CD4-positive, alpha-beta T cell treated with Interleukin-17A for 1 hour (primary cell): ENCODE data around the gene PAH.

ENCODE experiments used
- DNase-seq: peaks from one replicate; pipeline ENCODE4 v3.0.0-alpha.2; 2020

PAH gene

GRCh38 chr12:102917026-102917787, at the start of gene PAH:
Gene PAH (minus strand): TSS chr12:102917244. CDS start chr12:102917130, 114 bp downstream.
- peak; percentile 14 for DNase-seq

- DNase-seq, result no peak
Measured at GRCh38 chr12:102966200-102966863, 49.3 kb upstream of the PAH start.

DNA sequence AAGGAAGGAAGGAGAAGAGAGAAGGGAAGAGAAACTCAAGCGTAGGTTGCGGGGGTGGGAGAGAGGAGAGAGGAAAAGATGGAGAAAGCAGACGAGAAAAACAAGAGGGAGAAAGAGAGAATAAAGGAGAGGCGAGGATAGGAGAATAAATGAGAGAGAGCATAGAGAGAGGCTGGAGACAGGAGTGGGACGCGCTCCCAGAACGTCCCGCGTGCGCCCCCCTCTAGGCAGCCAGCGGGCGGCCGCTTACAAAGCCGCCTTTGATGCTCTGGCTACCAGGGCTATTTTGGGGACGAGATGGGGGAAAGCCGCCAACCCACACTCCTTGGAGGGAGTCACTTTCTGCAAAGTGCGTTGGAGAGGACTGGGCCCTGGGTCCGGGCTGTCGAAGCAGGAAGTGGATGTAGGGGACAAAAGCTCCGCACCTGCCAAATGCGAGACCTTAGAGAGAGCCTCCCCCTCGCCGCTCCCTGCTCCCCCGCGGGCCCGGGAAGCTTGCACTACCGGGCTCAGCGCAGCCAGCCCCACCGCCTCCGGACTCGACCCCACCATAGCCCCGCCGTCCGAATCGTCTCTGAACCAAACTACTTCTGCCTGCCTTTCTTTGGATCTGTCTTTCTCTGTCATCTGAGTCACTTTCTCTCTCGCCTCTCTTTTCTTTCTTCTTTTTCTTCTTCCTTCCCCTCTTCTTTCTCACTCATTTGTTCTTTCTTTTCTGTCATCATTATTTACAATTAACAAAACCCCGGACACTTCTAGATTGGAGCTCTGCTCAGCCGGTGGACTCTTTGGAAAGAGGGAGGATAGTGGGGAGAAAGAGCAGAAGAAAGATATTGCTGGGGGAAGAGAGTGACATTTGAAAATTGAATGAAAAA, 48.5 kb upstream of the PAH start:
- no peak for DNase-seq

GRCh38 chr12:102964872-102965271, 47.8 kb upstream of the PAH start:
- no peak for DNase-seq

GRCh38 chr12:102963796-102964195, 46.8 kb upstream of the PAH start:
- DNase-seq, result no peak

DNA sequence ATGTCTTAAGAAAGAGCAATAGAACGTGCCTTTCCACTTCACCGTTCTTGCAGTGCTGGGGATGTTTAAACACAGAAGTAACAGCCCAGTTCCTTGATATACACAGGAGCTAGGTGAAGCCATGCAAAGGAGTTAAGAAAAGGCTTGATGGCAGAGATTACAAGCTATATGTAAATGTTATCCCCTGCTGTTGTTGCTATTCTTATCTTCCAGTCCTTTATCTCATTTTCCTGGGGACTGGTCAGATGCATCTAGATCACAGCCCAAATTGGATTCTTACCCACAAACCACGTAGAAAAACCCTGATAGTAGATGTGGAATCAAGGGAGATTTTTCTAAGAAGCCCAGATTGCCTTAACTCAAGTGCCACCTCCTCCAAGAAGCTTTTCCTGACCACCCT, 45.9 kb upstream of the PAH start:
- no peak for DNase-seq

GRCh38 chr12:102962532-102962931, 45.5 kb upstream of the PAH start:
- no peak for DNase-seq

- DNase-seq, result no peak
Measured at GRCh38 chr12:102961466-102961855, 44.4 kb upstream of the PAH start.

- DNase-seq, result no peak
Measured at GRCh38 chr12:102960766-102961465, 43.9 kb upstream of the PAH start.

- DNase-seq, result no peak
Measured at GRCh38 chr12:102959391-102959790, 42.3 kb upstream of the PAH start.

DNA sequence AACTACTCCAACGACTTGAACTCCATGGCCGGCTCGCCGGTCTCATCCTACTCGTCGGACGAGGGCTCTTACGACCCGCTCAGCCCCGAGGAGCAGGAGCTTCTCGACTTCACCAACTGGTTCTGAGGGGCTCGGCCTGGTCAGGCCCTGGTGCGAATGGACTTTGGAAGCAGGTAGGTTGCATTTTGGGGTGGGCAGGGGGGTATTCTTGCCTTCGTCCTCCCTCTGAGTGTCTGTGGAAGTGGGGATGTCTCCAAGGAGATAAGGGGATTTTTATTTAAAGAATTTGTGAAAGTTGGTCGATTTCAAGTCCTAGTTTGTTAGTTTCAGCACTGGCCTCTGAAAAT, 41.8 kb upstream of the PAH start:
- DNase-seq, result no peak

GRCh38 chr12:102958073-102958829, 41.2 kb upstream of the PAH start:
- DNase-seq, result no peak

- DNase-seq, result no peak
Measured at GRCh38 chr12:102957339-102958050, 40.5 kb upstream of the PAH start, which contains the start of gene ASCL1. Gene ASCL1 (plus strand): TSS chr12:102957674. CDS start chr12:102958245, 571 bp downstream.

- DNase-seq, result no peak
Measured at GRCh38 chr12:102956738-102957327, 39.8 kb upstream of the PAH start.

GRCh38 chr12:102955926-102956737, 39.1 kb upstream of the PAH start:
- no peak for DNase-seq

DNA sequence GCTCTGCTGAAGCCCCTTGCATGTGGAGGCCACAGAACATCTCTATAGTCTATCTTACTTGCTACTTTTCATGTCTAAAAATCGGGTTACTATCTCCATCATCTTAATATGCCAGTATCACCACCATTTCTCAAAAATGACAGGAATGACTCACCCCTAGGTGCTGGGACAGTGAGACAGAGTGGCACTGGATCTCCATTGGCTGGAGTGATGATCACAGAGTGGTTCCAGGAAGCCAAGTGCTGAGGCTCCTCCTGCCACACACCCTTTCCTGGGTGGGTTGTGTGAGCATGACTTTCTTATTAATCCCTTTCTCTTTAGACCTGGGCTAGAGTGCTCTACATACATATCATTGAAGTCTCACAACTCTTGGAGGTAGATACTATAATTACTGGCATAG, 37.1 kb upstream of the PAH start:
- no peak for DNase-seq

- DNase-seq, result no peak
Measured at GRCh38 chr12:102953221-102953620, 36.2 kb upstream of the PAH start.

GRCh38 chr12:102951841-102952240, 34.8 kb upstream of the PAH start:
- no peak for DNase-seq

- DNase-seq, result no peak
Measured at GRCh38 chr12:102950950-102951619, 34.0 kb upstream of the PAH start.
